Left renal cortex interstitium (tissue), 4 donors: ENCODE results near the gene CLCN4. TPM values are rescaled to one million over a fixed set of nuclear protein-coding genes. Genes with fewer than 3 reads are reported as not detected.

Source experiments
- DNase-seq, 4 donors: peaks; one replicate each; pipeline ENCODE4 v3.0.0-alpha.2; 2013; ENCODE audit warnings: low read depth in 4 of 4, low spot score in 2 of 4, missing footprints in 1 of 4
- polyA plus RNA-seq, 4 donors: library from polyadenylated mRNA; unstranded; fragments of 120-200 nt; gene quantifications; one replicate each; pipeline ENCODE4 v1.2.1, GENCODE V29; 2013; ENCODE audit not compliant: insufficient read length in 4 of 4

CLCN4 gene
- 1 to 10 TPM; 4.4 to 5.8 (median 5.3) TPM for polyA plus RNA-seq

- DNase-seq = no peak
Measured at GRCh38 chrX:10156199-10157031, at the start of gene CLCN4. TSS of gene CLCN4 (plus strand) at chrX:10156975. CDS start at chrX:10185033, 28,058 bp downstream.

- no peak for DNase-seq
Measured at GRCh38 chrX:10107483-10107882, 49.3 kb upstream of the CLCN4 start.

GRCh38 chrX:10108288-10108687 is 48.5 kb upstream of the CLCN4 start:
- DNase-seq = no peak

GRCh38 chrX:10109695-10110094 is 47.1 kb upstream of the CLCN4 start:
- peak in 3 of 4 donors; percentile 7 to 37 (median 28) for DNase-seq

- no peak for DNase-seq
Measured at GRCh38 chrX:10110316-10110935, 46.3 kb upstream of the CLCN4 start.

GRCh38 chrX:10110984-10111363 is 45.8 kb upstream of the CLCN4 start:
- no peak for DNase-seq

- DNase-seq = no peak
Measured at GRCh38 chrX:10111364-10112148, 45.2 kb upstream of the CLCN4 start.

GRCh38 chrX:10112510-10112909 is 44.3 kb upstream of the CLCN4 start:
- no peak for DNase-seq

- DNase-seq = no peak
Measured at GRCh38 chrX:10115082-10115481, 41.7 kb upstream of the CLCN4 start.

- no peak for DNase-seq
Measured at GRCh38 chrX:10117301-10117700, 39.5 kb upstream of the CLCN4 start.

GRCh38 chrX:10117864-10118377 is 38.9 kb upstream of the CLCN4 start:
- DNase-seq = no peak

- no peak for DNase-seq
Measured at GRCh38 chrX:10118530-10118929, 38.2 kb upstream of the CLCN4 start.

GRCh38 chrX:10119399-10119990 is 37.3 kb upstream of the CLCN4 start:
- DNase-seq = peak in 3 of 4 donors; percentile 21 to 52 (median 35)

- DNase-seq = no peak
Measured at GRCh38 chrX:10120331-10120730, 36.4 kb upstream of the CLCN4 start.

GRCh38 chrX:10120828-10121227 is 35.9 kb upstream of the CLCN4 start:
- DNase-seq = no peak

GRCh38 chrX:10121787-10122186 is 35.0 kb upstream of the CLCN4 start:
- no peak for DNase-seq

- no peak for DNase-seq
Measured at GRCh38 chrX:10124506-10125247, 32.1 kb upstream of the CLCN4 start.

GRCh38 chrX:10125248-10125615 is 31.5 kb upstream of the CLCN4 start:
- no peak for DNase-seq

GRCh38 chrX:10126044-10126443 is 30.7 kb upstream of the CLCN4 start:
- no peak for DNase-seq

- no peak for DNase-seq
Measured at GRCh38 chrX:10126834-10127233, 29.9 kb upstream of the CLCN4 start.
